ENCODE measurements around the gene SLC38A10. TPM values are rescaled to one million over a fixed set of nuclear protein-coding genes. Genes with fewer than 3 reads are reported as not detected.

The SLC38A10 gene
- total RNA-seq, 1 donor from 2014 or later, result 97.1 TPM

DNA sequence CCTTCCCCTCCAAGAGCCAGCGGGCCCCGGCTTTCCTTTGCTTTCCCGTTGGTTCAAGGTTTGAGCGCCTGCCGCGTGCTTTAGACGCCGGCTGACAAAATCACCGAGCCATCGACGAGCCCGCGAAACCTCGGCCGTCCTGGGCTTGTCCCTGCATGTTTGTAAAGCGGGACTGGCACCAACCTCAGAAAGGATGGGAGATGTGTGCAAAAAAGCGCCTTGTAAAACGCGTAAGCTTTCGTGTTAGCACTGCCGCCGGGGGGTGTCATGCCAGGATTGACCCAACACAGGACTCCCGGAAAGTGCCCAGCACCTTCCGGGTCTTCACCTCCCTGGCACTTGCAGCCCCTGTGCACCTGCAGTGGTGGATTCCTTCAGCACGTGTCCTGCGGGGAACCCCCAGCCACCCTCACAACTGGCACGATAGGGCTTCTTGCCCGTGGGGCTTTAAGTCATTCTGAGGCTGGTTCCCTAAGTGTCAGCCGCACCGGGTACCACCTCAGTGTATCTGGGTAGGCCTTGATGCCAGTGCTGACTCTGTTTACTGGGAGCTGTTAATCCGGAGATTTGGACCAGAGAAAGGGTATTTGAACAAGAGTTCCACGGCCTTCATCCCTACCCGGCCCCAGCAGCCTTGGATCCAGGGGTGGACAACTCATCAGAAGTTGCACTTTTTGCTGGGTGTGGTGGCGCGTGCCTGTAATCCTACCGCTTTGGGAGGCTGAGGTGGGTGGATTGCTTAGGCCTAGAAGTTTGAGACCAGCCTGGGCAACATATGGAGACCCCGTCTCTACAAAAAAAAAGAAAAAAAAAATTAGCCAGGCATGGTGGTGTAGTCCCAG is 55.2 kb downstream of the SLC38A10 start:
- no peaks in the 10 kb centered on the region for H3K27me3 Mint-ChIP-seq

GRCh38 chr17:81238815-81239713 is 56.0 kb downstream of the SLC38A10 start, which contains the start of the genes NDUFAF8 and TEPSIN:
Gene NDUFAF8 (plus strand): TSS chr17:81239318. CDS start chr17:81239364, 46 bp downstream.
Gene TEPSIN (minus strand): TSS chr17:81239055. CDS start chr17:81239033, 22 bp downstream.
- H3K4me1 Mint-ChIP-seq, result peaks cover 47% of the 10 kb centered on the region

More for the DNA sequence above, 55.2 kb downstream of the SLC38A10 start:
- H3K4me1 Mint-ChIP-seq, result peaks cover 51% of the 10 kb centered on the region
- H3K4me3 Mint-ChIP-seq, result peak overlapping the region; percentile 93
- intact Hi-C loops (cut with micrococcal nuclease), result loop anchor here (1.0 to 5.0 kb wide), 4 partner anchors 12 to 978 kb away; partner anchors contain the start of genes BAIAP2 and RNF213
- DNase-seq, result peak; percentile 49
- TF ChIP-seq, protein P1, sequence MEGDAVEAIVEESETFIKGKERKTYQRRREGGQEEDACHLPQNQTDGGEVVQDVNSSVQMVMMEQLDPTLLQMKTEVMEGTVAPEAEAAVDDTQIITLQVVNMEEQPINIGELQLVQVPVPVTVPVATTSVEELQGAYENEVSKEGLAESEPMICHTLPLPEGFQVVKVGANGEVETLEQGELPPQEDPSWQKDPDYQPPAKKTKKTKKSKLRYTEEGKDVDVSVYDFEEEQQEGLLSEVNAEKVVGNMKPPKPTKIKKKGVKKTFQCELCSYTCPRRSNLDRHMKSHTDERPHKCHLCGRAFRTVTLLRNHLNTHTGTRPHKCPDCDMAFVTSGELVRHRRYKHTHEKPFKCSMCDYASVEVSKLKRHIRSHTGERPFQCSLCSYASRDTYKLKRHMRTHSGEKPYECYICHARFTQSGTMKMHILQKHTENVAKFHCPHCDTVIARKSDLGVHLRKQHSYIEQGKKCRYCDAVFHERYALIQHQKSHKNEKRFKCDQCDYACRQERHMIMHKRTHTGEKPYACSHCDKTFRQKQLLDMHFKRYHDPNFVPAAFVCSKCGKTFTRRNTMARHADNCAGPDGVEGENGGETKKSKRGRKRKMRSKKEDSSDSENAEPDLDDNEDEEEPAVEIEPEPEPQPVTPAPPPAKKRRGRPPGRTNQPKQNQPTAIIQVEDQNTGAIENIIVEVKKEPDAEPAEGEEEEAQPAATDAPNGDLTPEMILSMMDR (IDR thresholded peaks at IDR 0.05), result no peak
- ATAC-seq (ENCODE audit: low read depth), result no peak
- peaks cover 22% of the 10 kb centered on the region for H3K36me3 Mint-ChIP-seq (ENCODE audit: low read depth)
- ChIA-PET CTCF (interaction anchor here (1.1 to 1.4 kb wide), 4 partner anchors 8 to 98 kb away, joined by 3 to 5 read pairs (median 3); no protein-coding TSS in a partner anchor), POLR2A (interaction anchor here (0.6 to 3.5 kb wide), 17 partner anchors 11 to 785 kb away, joined by 3 to 79 read pairs (median 6); partner anchors contain the start of genes ACTG1, ARL16, CEP131 and FAAP100)
- peak overlapping the region; percentile 88 for H3K27ac Mint-ChIP-seq
- no peaks in the 10 kb centered on the region for H3K9me3 Mint-ChIP-seq

GRCh38 chr17:81238490-81238814 is 56.7 kb downstream of the SLC38A10 start:
- Mint-ChIP-seq H3K27me3 (no peaks in the 10 kb centered on the region), H3K9me3 (no peaks in the 10 kb centered on the region), H3K27ac (no peak overlapping the region), H3K4me3 (peak overlapping the region; percentile 87), H3K36me3 (ENCODE audit: low read depth) (peaks cover 24% of the 10 kb centered on the region), H3K4me1 (peaks cover 47% of the 10 kb centered on the region)
- ChIA-PET CTCF (interaction anchor here (0.7 to 1.1 kb wide), 3 partner anchors 10 to 46 kb away, joined by 3 to 4 read pairs (median 3); partner anchors contain the start of gene CEP131), POLR2A (interaction anchor here (0.6 to 3.5 kb wide), 18 partner anchors 9 to 784 kb away, joined by 3 to 79 read pairs (median 6); partner anchors contain the start of genes ACTG1, ARL16, CEP131 and FAAP100)
- TF ChIP-seq, protein P1 (IDR thresholded peaks at IDR 0.05), result no peak
- ATAC-seq (ENCODE audit: low read depth) (no peak), DNase-seq (no peak)
- intact Hi-C loops (cut with micrococcal nuclease), result loop anchor here (2.0 to 5.0 kb wide), 2 partner anchors 204 to 976 kb away; partner anchors contain the start of genes BAIAP2 and RNF213

More at GRCh38 chr17:81238815-81239713, 56.0 kb downstream of the SLC38A10 start, which contains the start of the genes NDUFAF8 and TEPSIN:
- peak within 1 kb of the TSS; percentile 88 for H3K27ac Mint-ChIP-seq
- peak; percentile 86 for DNase-seq
- peaks cover 24% of the 10 kb centered on the region for H3K36me3 Mint-ChIP-seq (ENCODE audit: low read depth)
- peak within 1 kb of the TSS; percentile 93 for H3K4me3 Mint-ChIP-seq
- no peaks in the 10 kb centered on the region for H3K9me3 Mint-ChIP-seq
- TF ChIP-seq, protein P1 (IDR thresholded peaks at IDR 0.05), result no peak
- ATAC-seq (ENCODE audit: low read depth), result peak; percentile 95
- ChIA-PET POLR2A (interaction anchor here (0.6 to 3.5 kb wide), 22 partner anchors 10 to 974 kb away, joined by 3 to 79 read pairs (median 6); partner anchors contain the start of genes ACTG1, ARL16, CEP131 and FAAP100), CTCF (interaction anchor here (0.7 to 1.4 kb wide), 5 partner anchors 9 to 46 kb away, joined by 3 to 5 read pairs (median 3); partner anchors contain the start of gene CEP131)
- intact Hi-C loops (cut with micrococcal nuclease), result loop anchor here (1.0 to 5.0 kb wide), 4 partner anchors 11 to 977 kb away; partner anchors contain the start of genes BAIAP2 and RNF213
- H3K27me3 Mint-ChIP-seq, result no peaks in the 10 kb centered on the region

DNA sequence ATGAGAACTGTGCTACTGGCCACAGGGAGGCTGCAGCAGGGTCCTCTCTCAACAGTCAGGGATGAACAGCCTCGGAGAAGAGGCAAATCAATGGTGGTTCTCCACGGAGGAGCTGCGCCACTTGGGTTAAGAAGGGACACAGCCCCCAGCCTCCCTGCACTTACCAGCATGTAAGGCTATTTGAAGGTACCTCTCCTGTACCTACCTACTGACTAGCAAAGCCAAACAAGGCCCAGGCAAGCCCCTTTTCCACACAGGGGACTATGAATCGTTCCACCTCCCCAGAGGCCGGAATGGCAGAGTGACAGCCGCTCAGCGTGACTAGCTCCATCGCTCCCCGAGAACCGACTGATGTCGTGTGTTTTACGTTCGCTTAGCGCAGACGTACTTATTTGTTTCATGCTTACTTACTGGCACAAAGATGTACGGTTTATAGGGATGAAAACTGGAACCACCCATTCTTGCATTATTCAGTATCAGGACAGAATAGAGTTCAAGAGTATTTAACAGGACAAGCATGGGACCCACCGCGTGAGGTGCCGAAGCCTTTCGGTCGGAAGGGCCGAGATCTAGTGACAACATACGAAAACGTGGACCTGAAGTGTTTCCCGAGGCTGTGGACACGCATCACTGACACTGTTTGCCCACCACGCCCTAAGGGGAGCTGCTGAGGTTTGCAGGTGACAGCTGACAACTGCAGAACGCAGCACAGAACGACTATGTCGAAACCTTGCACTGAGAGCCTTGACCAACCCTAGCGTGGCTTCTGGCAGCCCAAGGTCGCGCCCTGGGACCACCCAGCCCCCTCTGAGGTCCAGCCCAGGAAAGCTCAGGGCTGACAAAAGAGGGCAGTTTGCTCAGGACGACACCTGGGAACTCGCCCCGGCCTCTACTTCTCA is 57.3 kb downstream of the SLC38A10 start:
- no peaks in the 10 kb centered on the region for H3K9me3 Mint-ChIP-seq
- ChIA-PET POLR2A (interaction anchor here (1.8 to 3.5 kb wide), 6 partner anchors 8 to 315 kb away, joined by 10 to 79 read pairs (median 16); partner anchors contain the start of genes ACTG1, CEP131, FAAP100 and SLC38A10), CTCF (interaction anchor here (1.5 kb wide), 1 partner anchor 9 kb away, joined by 4 read pairs; no protein-coding TSS in a partner anchor)
- no peaks in the 10 kb centered on the region for H3K27me3 Mint-ChIP-seq
- peak overlapping the region; percentile 87 for H3K4me3 Mint-ChIP-seq
- DNase-seq (no peak), ATAC-seq (ENCODE audit: low read depth) (no peak)
- no peak overlapping the region for H3K27ac Mint-ChIP-seq
- peaks cover 47% of the 10 kb centered on the region for H3K4me1 Mint-ChIP-seq
- intact Hi-C loops (cut with micrococcal nuclease), result loop anchor here (2.0 to 5.0 kb wide), 2 partner anchors 203 to 976 kb away; partner anchors contain the start of genes BAIAP2 and RNF213
- peaks cover 28% of the 10 kb centered on the region for H3K36me3 Mint-ChIP-seq (ENCODE audit: low read depth)
- TF ChIP-seq, protein P1 (IDR thresholded peaks at IDR 0.05), result no peak

Measured in activated B cell treated with CpG ODN at 0.5 μM for 24 hours (primary cell).